C4-2B (cell line): Measurements from ENCODE around the gene SYNDIG1.

Source experiments
- H3K27ac ChIP-seq: fragments of 450-650 bp; 2 replicates; pipeline ENCODE4 v1.5.1; 2017
- CTCF ChIP-seq: fragments of 450-650 bp; conservative IDR thresholded peaks from 2 replicates; pipeline ENCODE4 v1.5.1; 2017; ENCODE audit warnings: mild to moderate bottlenecking
- ZFX ChIP-seq: fragments of 450-650 bp; IDR thresholded peaks from 2 replicates; pipeline ENCODE4 v1.6.1; 2017

Gene SYNDIG1

GRCh38 chr20:24633521-24633920, 164.1 kb downstream of the SYNDIG1 start:
- no peak overlapping the region for H3K27ac ChIP-seq
- TF ChIP-seq CTCF (no peak), ZFX (no peak)

- H3K27ac ChIP-seq, result 0 out of 2 replicates have a peak overlapping the region, but pooled peaks have one; percentile 3
Measured at GRCh38 chr20:24634855-24635254, 165.4 kb downstream of the SYNDIG1 start.

GRCh38 chr20:24636626-24637025, 167.2 kb downstream of the SYNDIG1 start:
- TF ChIP-seq ZFX, result no peak
- no peak for TF ChIP-seq CTCF
- no peak overlapping the region for H3K27ac ChIP-seq

More at GRCh38 chr20:24634855-24635254, 165.4 kb downstream of the SYNDIG1 start:
- TF ChIP-seq ZFX (no peak), CTCF (no peak)

- TF ChIP-seq ZFX (no peak), CTCF (no peak)
- no peak overlapping the region for H3K27ac ChIP-seq
Measured at GRCh38 chr20:24637087-24637486, 167.7 kb downstream of the SYNDIG1 start.

GRCh38 chr20:24637941-24638340, 168.5 kb downstream of the SYNDIG1 start:
- no peak overlapping the region for H3K27ac ChIP-seq
- TF ChIP-seq CTCF (no peak), ZFX (no peak)

- no peak overlapping the region for H3K27ac ChIP-seq
- TF ChIP-seq ZFX (no peak), CTCF (no peak)
Measured at GRCh38 chr20:24638591-24639548, 169.4 kb downstream of the SYNDIG1 start.

GRCh38 chr20:24640276-24640675, 170.8 kb downstream of the SYNDIG1 start:
- H3K27ac ChIP-seq, result no peak overlapping the region
- TF ChIP-seq ZFX, result no peak
- no peak for TF ChIP-seq CTCF
